ENCODE results near the gene BICRA. TPM values are rescaled to one million over a fixed set of nuclear protein-coding genes. Genes with fewer than 3 reads are reported as not detected.
A peak's percentile ranks its signal among the peaks of the same experiment; 100 is the strongest.

Gene BICRA
- total RNA-seq, 4 donors from 2014 or later, result 8.4 to 35.2 (median 28.7) TPM

DNA sequence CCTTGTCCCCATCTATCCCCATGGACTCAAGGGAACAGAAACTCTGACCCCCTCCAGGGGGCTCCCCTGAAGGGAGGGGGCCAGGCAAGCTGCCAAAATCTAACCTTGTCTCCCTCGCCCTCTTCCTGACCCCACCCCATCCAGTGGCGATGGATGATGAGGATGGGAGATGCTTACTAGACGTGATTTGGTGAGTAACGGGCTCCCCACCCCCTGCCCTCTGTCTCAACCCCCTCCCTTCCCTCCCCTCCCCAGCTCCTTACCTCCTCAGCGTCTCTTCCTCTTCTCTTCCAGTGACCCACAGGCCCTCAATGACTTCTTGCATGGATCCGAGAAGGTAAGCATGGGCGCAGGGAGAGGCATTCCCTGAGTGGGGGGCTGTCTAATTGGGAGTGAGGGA lies 64.5 kb downstream of the BICRA start:
- Histone ChIP-seq H3K27me3 (no peaks in the 10 kb centered on the region), H3K27ac (peak overlapping the region; percentile 28 to 61 (median 37)), H3K36me3 (peaks cover 0 to 34% of the 10 kb centered on the region in 2 donors), H3K4me3 (no peak overlapping the region), H3K4me1 (peaks cover 4 to 6% of the 10 kb centered on the region in 2 donors), H3K9me3 (no peaks in the 10 kb centered on the region)
- TF ChIP-seq, protein P1, sequence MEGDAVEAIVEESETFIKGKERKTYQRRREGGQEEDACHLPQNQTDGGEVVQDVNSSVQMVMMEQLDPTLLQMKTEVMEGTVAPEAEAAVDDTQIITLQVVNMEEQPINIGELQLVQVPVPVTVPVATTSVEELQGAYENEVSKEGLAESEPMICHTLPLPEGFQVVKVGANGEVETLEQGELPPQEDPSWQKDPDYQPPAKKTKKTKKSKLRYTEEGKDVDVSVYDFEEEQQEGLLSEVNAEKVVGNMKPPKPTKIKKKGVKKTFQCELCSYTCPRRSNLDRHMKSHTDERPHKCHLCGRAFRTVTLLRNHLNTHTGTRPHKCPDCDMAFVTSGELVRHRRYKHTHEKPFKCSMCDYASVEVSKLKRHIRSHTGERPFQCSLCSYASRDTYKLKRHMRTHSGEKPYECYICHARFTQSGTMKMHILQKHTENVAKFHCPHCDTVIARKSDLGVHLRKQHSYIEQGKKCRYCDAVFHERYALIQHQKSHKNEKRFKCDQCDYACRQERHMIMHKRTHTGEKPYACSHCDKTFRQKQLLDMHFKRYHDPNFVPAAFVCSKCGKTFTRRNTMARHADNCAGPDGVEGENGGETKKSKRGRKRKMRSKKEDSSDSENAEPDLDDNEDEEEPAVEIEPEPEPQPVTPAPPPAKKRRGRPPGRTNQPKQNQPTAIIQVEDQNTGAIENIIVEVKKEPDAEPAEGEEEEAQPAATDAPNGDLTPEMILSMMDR (IDR thresholded peaks at IDR 0.05 in 4 of 5, conservative IDR thresholded peaks at IDR 0.05 in 1 of 5), result no peak
- TF ChIP-seq POLR2A (IDR thresholded peaks at IDR 0.05), result no peak
- DNase-seq (no peak), ATAC-seq (no peak)
- intact Hi-C loops (cut with DNase I; ENCODE audit: low total_unique reads), result loop anchor here (10.0 kb wide), 1 partner anchor 699 kb away; no protein-coding TSS in a partner anchor
- in situ Hi-C loops (cut with MboI; ENCODE audit: low sequenced_read_pairs in 4 of 4), result no loop called here

DNA sequence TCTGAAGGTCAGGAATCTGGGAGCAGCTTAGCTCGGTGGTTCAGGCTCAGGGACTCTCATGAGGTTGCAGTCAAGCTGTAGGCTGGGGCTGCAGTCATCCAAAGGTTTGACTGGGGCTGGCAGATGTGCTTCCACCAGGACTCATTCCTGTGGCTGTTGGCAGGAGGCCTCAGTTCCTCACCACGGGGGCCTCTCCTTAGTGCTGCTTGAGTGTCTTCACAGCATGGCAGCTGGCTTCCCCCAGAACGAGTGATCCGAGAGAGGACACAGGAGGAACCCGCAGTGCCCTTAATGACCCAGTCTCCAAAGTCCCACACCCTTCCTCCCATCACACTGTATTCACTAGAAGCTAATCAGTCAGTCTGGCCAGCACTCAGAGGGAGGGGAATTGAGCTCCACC lies 65.6 kb downstream of the BICRA start:
- ATAC-seq (no peak), DNase-seq (no peak)
- intact Hi-C loops (cut with DNase I; ENCODE audit: low total_unique reads), result loop anchor here (10.0 kb wide), 1 partner anchor 700 kb away; no protein-coding TSS in a partner anchor
- Histone ChIP-seq H3K36me3 (peaks cover 0 to 38% of the 10 kb centered on the region in 2 donors), H3K27me3 (no peaks in the 10 kb centered on the region), H3K27ac (peak overlapping the region; percentile 61 to 85 (median 71)), H3K9me3 (no peaks in the 10 kb centered on the region), H3K4me3 (no peak overlapping the region), H3K4me1 (peaks cover 0 to 4% of the 10 kb centered on the region in 2 donors)
- TF ChIP-seq, protein P1 (IDR thresholded peaks at IDR 0.05 in 4 of 5, conservative IDR thresholded peaks at IDR 0.05 in 1 of 5), result no peak
- no peak for TF ChIP-seq POLR2A (IDR thresholded peaks at IDR 0.05)
- in situ Hi-C loops (cut with MboI; ENCODE audit: low sequenced_read_pairs in 4 of 4), result no loop called here

DNA sequence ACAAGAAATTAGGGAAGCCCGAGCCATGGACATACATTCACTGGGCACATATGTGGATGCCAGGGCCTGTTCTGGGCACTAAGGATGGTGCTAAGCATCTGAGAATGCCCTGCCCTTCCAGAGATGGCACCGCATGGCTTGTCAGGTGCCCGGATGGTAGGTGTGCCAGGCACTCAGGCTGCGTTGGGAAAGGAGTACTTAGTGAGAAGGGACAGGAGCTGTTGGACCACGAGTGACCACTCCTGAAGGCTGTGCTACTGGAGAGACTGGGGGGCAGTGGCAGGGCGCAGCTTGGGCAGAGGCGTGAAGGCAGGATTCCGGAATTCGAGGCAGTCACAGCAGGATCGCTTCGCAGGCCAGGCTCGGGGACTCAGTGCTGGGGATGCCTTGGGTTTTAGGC lies 66.3 kb downstream of the BICRA start:
- in situ Hi-C loops (cut with MboI; ENCODE audit: low sequenced_read_pairs in 4 of 4) (no loop called here), intact Hi-C loops (cut with DNase I; ENCODE audit: low total_unique reads) (loop anchor here (10.0 kb wide), 1 partner anchor 700 kb away; no protein-coding TSS in a partner anchor)
- H3K4me3 ChIP-seq, result no peak overlapping the region
- ATAC-seq, result peak; percentile 34 to 38
- peak overlapping the region; percentile 61 to 85 (median 71) for H3K27ac ChIP-seq
- TF ChIP-seq POLR2A (IDR thresholded peaks at IDR 0.05), result no peak
- TF ChIP-seq, protein P1 (IDR thresholded peaks at IDR 0.05 in 4 of 5, conservative IDR thresholded peaks at IDR 0.05 in 1 of 5), result no peak
- H3K36me3 ChIP-seq, result peaks cover 0 to 38% of the 10 kb centered on the region in 2 donors
- no peaks in the 10 kb centered on the region for H3K9me3 ChIP-seq
- H3K27me3 ChIP-seq, result no peaks in the 10 kb centered on the region
- peaks cover 0 to 4% of the 10 kb centered on the region in 2 donors for H3K4me1 ChIP-seq
- DNase-seq, result peak in 1 of 2 donors; percentile 63

DNA sequence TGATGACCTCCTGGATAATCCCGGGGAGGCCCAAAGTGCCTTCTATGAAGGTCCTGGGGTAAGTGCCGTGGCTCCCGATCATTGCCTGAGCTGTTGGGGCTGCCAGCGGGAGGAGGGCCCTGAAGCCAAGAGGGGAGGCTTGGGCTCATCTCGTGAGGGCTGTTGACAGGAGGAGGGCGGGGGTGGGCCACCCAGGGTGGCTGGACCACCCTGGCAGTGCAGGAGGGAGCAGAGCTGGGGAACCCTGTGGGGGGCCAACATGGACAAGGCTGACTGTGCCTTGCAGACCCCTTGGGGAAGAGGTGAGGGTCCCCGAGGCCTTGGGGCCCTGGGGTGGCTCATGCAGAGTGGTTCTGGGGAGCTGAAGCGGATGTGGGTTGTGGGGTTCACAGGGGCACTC lies 66.9 kb downstream of the BICRA start:
- TF ChIP-seq POLR2A (IDR thresholded peaks at IDR 0.05), result no peak
- TF ChIP-seq, protein P1 (IDR thresholded peaks at IDR 0.05 in 4 of 5, conservative IDR thresholded peaks at IDR 0.05 in 1 of 5), result no peak
- Histone ChIP-seq H3K9me3 (no peaks in the 10 kb centered on the region), H3K4me1 (peaks cover 0 to 4% of the 10 kb centered on the region in 2 donors), H3K27ac (peak overlapping the region; percentile 61 to 85 (median 71)), H3K27me3 (no peaks in the 10 kb centered on the region), H3K4me3 (no peak overlapping the region), H3K36me3 (peaks cover 0 to 36% of the 10 kb centered on the region in 2 donors)
- intact Hi-C loops (cut with DNase I; ENCODE audit: low total_unique reads), result loop anchor here (10.0 kb wide), 1 partner anchor 701 kb away; no protein-coding TSS in a partner anchor
- ATAC-seq, result no peak
- in situ Hi-C loops (cut with MboI; ENCODE audit: low sequenced_read_pairs in 4 of 4), result no loop called here
- DNase-seq, result no peak

All from gastrocnemius medialis (tissue), 4 donors.